Body of pancreas (tissue), 4 donors: Measurements from ENCODE around the gene PLTP. TPM values are rescaled to one million over a fixed set of nuclear protein-coding genes. Genes with fewer than 3 reads are reported as not detected.
A peak's percentile ranks its signal among the peaks of the same experiment; 100 is the strongest.
"Not testable (repeated sequence)": the region's sequence is repeated elsewhere in the genome, so short reads cannot be mapped to it uniquely, and the experiment has no call there.

Source experiments
- ATAC-seq: fragments of 150-250 bp; one replicate; pipeline ENCODE4 v1.9.1; 2016
- DNase-seq, 4 donors: peaks; one replicate each; pipeline ENCODE4 v3.0.0-alpha.2; 2019
- H3K27ac ChIP-seq, 4 donors: fragments of 200-600 bp; sonication (generic); 1 replicate in 3 of 4; 2 replicates in 1 of 4; pipeline versions ENCODE4 v1.5.1 to v1.6.1; 2016 to 2019; ENCODE audit warnings: mild to moderate bottlenecking in 1 of 4, mixed read lengths in 1 of 4, moderate library complexity in 1 of 4
- H3K27me3 ChIP-seq, 2 donors: fragments of 200-600 bp; sonication (generic); one replicate each; pipeline ENCODE4 v1.6.0; 2016; ENCODE audit warnings: mild to moderate bottlenecking in 1 of 2
- H3K36me3 ChIP-seq, 2 donors: fragments of 200-600 bp; sonication (generic); replicated peaks in 1 of 2; 2 replicates each; pipeline ENCODE4 v1.5.1; 2016; ENCODE audit warnings: low read depth in 2 of 2; ENCODE audit not compliant: insufficient read depth in 1 of 2
- H3K4me1 ChIP-seq: fragments of 200-600 bp; sonication (generic); one replicate; pipeline ENCODE4 v1.6.0; 2016
- H3K4me3 ChIP-seq, 2 donors: fragments of 200-600 bp; sonication (generic); 1 replicate in 1 of 2; 2 replicates in 1 of 2; pipeline ENCODE4 v1.5.1; 2016 to 2019
- H3K9me3 ChIP-seq, 3 donors: fragments of 200-600 bp; sonication (generic); 1 replicate in 2 of 3; 2 replicates in 1 of 3; pipeline ENCODE4 v1.5.1; 2016
- CTCF ChIP-seq, 7 experiments: fragments of 450-650 bp in 4 of 7; fragments of 200-600 bp in 3 of 7; sonication (generic) in 3 of 7; IDR thresholded peaks; one replicate each; pipeline ENCODE4 v1.5.1; 2016 to 2019; ENCODE audit warnings: antibody characterized with exemption in 7 of 7
- POLR2A ChIP-seq, 3 donors: fragments of 450-650 bp; IDR thresholded peaks; one replicate each; pipeline ENCODE4 v1.6.1; 2016; ENCODE audit warnings: antibody characterized with exemption in 3 of 3, mild to moderate bottlenecking in 2 of 3
- WGBS, 2 donors: methylation state at CpG; one replicate each; pipeline ENCODE4 v1.1.5; 2017; 5-methylcytosine and 5-hydroxymethylcytosine counted together
- intact Hi-C: fragments of 100-400 bp; cut with DNase I; formaldehyde crosslinking; loops from one replicate; pipeline ENCODE4 v1.15.1; 2023
- total RNA-seq, 2 donors: library from RNA; depleted of rRNA; stranded (reverse); fragments of >200 nt; gene quantifications; one replicate each; pipeline ENCODE4 v1.1.0, GENCODE V29; 2016

Gene PLTP
- total RNA-seq, 2 donors from 2014 or later, result 109 to 198 TPM

DNA sequence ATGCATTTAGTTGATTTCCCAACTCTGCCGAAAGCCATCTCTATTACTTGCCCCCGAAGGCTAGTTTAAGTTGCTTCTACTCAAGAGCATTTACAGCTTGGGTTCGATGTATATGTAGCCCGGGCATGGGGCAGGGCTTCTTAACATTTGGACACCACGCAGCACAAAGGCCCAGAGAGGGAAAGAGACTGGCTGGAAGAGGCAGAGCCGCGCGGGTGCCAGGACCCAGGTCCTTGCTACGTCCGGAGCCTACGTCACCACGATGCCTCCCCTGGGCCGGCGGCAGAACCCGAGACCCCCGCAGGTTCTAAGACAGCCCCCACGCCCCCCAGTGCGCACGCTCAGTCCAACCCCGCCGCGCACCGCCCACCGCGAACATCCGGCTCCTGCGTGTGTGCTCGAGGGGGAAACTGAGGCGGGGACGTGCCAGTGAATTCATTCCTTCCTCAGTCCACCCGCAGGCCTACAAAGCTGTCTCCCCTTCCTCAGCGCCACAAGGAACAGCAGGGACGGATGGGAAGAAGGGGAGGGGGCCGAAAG is 22.2 kb upstream of the PLTP start:
- Histone ChIP-seq H3K4me3 (peak overlapping the region; percentile 89 to 94), H3K4me1 (peaks cover 13% of the 10 kb centered on the region), H3K27me3 (no peaks in the 10 kb centered on the region), H3K9me3 (no peaks in the 10 kb centered on the region), H3K27ac (peak overlapping the region; percentile 99 to 100 (median 99)), H3K36me3 (peaks cover 3 to 14% of the 10 kb centered on the region in 2 donors)
- TF ChIP-seq CTCF (IDR thresholded peaks at IDR 0.05) (no peak), POLR2A (IDR thresholded peaks at IDR 0.05) (no peak)
- ATAC-seq (peak; percentile 10), DNase-seq (peak; percentile 54 to 58 (median 54))
- intact Hi-C loops, result no loop called here
- WGBS, 2 donors, result 0% methylated on average over 3 to 34 of the region's 34 CpGs

- intact Hi-C loops, result no loop called here
- Histone ChIP-seq H3K9me3 (no peaks in the 10 kb centered on the region), H3K27me3 (no peaks in the 10 kb centered on the region), H3K27ac (peak overlapping the region; percentile 99 to 100 (median 99)), H3K4me3 (peak overlapping the region; percentile 89 to 94), H3K4me1 (peaks cover 13% of the 10 kb centered on the region), H3K36me3 (peaks cover 2 to 8% of the 10 kb centered on the region in 2 donors)
- peak in 5 of 7 experiments; percentile 5 to 47 (median 45) for TF ChIP-seq CTCF (IDR thresholded peaks at IDR 0.05)
- TF ChIP-seq POLR2A (IDR thresholded peaks at IDR 0.05), result peak in 1 of 3 donors; percentile 1
- DNase-seq (peak; percentile 65 to 84 (median 78)), ATAC-seq (peak; percentile 8)
- 8 to 13% methylated on average over 10 to 22 of the region's 22 CpGs for WGBS, 2 donors
These were observed 21.5 kb upstream of the PLTP start for GRCh38 chr20:45933266-45934045.

GRCh38 chr20:45931680-45932079 is 19.7 kb upstream of the PLTP start:
- H3K27ac ChIP-seq, H3K9me3 ChIP-seq, H3K4me3 ChIP-seq, intact Hi-C loops, ATAC-seq, H3K36me3 ChIP-seq, H3K27me3 ChIP-seq, DNase-seq: not testable (repeated sequence)
- H3K4me1 ChIP-seq, result peaks cover 13% of the 10 kb centered on the region
- 90 to 91% methylated on average over 17 of the region's 17 CpGs for WGBS, 2 donors

DNA sequence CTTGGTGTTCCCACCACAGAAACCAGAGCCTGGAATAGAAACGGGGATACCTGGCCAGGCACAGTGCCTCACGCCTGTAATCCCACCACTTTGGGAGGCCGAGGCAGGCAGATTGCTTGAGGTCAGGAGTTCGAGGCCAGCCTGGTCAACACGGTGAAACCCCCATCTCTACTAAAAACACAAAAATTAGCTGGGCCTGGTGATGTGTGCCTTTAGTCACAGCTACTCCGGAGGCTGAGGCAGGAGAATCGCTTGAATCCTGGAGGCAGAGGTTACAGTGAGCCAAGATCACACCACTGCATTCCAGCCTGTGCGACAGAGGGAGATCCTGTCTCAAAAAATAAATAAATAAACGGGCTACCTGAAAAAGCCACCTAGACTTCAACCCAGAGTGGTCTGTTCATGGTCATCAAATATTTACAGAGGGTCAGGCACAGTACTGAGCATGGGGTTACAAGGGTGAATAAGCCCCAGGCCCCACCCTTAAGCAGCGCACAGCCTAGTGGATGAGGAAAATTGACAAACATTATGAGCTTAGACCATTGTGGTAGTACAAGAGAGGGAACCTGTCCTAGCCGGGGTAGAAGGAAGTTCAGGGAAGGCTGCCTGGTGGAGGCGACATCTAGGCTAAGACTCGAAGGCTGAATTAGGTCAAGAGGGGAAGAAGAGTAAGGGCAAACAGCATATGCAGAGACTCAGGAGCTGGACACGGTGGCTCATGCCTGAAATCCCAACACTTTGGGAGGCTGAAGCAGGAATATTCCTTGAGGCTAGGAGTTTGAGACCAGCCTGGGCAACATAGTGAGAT is 15.3 kb upstream of the PLTP start:
- no peak for TF ChIP-seq CTCF (IDR thresholded peaks at IDR 0.05)
- no peak for TF ChIP-seq POLR2A (IDR thresholded peaks at IDR 0.05)
- H3K27ac ChIP-seq, result no peak overlapping the region
- no peak for ATAC-seq

DNA sequence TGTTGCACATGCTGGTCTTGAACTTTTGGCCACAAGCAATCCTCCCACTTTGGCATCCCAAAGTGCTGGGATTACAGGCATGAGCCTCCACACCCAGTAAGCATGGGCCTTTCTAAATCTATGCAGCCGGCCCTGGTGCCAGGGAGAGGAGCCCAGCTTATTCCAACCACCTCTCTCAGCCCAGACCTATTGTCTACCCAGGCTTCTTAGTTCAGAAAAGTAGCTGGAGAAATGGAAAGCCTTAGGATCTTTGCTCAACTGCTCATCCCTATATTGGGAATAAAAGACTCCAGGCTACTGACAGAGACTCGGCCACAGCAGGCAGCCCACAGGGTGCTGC is 14.7 kb upstream of the PLTP start:
- intact Hi-C loops, result no loop called here
- Histone ChIP-seq H3K27ac (no peak overlapping the region), H3K4me3 (no peak overlapping the region), H3K36me3 (no peaks in the 10 kb centered on the region), H3K9me3 (no peaks in the 10 kb centered on the region), H3K4me1 (no peaks in the 10 kb centered on the region), H3K27me3 (no peaks in the 10 kb centered on the region)
- 50 to 85% methylated on average over 2 of the region's 2 CpGs for WGBS, 2 donors
- ATAC-seq (no peak), DNase-seq (no peak)
- TF ChIP-seq POLR2A (IDR thresholded peaks at IDR 0.05) (no peak), CTCF (IDR thresholded peaks at IDR 0.05) (no peak)

More for the DNA sequence above, 15.3 kb upstream of the PLTP start:
- intact Hi-C loops, result no loop called here
- WGBS, 2 donors, result 59 to 73% methylated on average over 14 of the region's 14 CpGs
- Histone ChIP-seq H3K27me3 (no peaks in the 10 kb centered on the region), H3K9me3 (no peaks in the 10 kb centered on the region), H3K4me3 (no peak overlapping the region), H3K4me1 (no peaks in the 10 kb centered on the region), H3K36me3 (no peaks in the 10 kb centered on the region)
- DNase-seq, result no peak
